B cell (primary cell): Measurements from ENCODE around the gene CHPT1.

ENCODE experiments used
- CTCF ChIP-seq: fragments of 200-600 bp; IDR thresholded peaks from one replicate; pipeline ENCODE4 v1.8.0; 2022; ENCODE audit warnings: antibody characterized with exemption, mild to moderate bottlenecking
- EZH2 ChIP-seq: IDR thresholded peaks from 2 replicates; pipeline ENCODE4 v1.6.1; 2012; ENCODE audit warnings: borderline replicate concordance, low read depth, mild to moderate bottlenecking, moderate library complexity, low read length; ENCODE audit not compliant: insufficient read depth, poor library complexity, severe bottlenecking

DNA sequence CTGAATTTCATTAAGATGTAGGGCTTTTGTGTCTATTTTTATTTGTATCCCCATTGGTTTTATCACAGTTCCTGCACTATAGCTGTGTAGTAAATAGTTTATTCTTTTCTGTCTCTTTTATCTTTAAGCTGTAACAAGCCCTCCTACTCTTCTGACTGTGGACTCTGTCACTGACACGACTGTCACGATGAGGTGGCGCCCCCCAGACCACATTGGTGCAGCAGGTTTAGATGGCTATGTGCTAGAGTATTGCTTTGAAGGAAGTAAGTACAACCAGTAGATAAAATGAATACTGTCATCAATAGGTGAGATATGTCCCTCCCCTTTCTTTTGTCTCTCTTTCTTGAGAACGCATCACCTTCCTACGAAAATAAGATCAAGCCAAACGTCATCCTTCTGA lies 34.1 kb upstream of the CHPT1 start:
- TF ChIP-seq CTCF (no peak), EZH2 (no peak)
